GM21515 (cell line): ENCODE results near the gene SNHG17.
"Not testable (repeated sequence)": the region's sequence is repeated elsewhere in the genome, so short reads cannot be mapped to it uniquely, and the experiment has no call there.

Experiments
- ATAC-seq: cut with Tn5 transposase; IDR thresholded peaks from one replicate; pipeline ENCODE4 v1.9.1; 2021; ENCODE audit not compliant: unreplicated experiment

The SNHG17 gene

GRCh38 chr20:38447931-38448675 lies 13.0 kb upstream of the SNHG17 start:
- no peak for ATAC-seq

DNA sequence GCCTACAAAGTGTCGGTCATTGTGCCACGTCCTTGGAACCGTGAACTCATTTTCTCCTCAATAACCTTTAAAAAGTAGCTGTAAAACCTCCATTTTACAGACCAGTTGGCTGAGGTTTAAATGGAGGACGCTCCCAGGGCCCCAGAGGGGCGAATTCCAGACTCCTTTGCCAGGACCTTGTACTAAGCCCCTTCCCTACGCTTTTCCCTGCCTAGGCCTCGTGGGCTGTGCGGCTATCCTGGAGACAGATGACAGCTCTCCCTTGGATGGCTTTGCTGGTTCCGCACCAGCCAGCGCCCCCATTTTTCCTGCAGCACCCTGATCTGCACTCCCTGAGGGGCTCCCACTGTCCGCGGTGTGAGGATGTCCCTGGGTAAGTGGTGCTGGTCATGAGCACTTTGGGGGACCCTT lies 12.1 kb upstream of the SNHG17 start:
- no peak for ATAC-seq

- peak; percentile 84 for ATAC-seq
Measured at GRCh38 chr20:38446441-38447209, 11.5 kb upstream of the SNHG17 start.

GRCh38 chr20:38445901-38446425 lies 10.8 kb upstream of the SNHG17 start:
- ATAC-seq = no peak

DNA sequence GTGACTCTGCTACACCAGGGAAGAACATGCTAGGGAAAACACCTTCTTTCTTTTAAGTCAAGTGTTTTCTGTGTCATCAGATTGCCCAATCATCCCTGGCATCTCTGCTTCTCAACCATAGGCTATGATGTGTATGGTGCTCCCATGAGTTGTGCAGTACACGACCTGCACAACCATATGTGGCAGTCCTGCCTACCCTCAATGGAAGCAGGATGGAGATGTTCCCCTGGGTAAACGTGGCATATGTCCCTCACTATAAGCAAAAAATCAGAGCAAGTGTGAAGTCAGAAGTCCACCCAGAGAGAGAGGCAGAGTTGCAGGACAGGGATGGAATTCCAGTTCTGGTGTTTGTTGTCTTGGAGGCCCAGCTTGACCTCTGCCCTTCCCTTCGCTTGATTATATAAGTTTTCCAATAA lies 10.3 kb upstream of the SNHG17 start:
- ATAC-seq = no peak

GRCh38 chr20:38441916-38442315 lies 6.8 kb upstream of the SNHG17 start:
- ATAC-seq = no peak

- ATAC-seq = not testable (repeated sequence)
Measured at GRCh38 chr20:38441110-38441509, 6.0 kb upstream of the SNHG17 start.

- no peak for ATAC-seq
Measured at GRCh38 chr20:38437796-38438195, 2.7 kb upstream of the SNHG17 start.

DNA sequence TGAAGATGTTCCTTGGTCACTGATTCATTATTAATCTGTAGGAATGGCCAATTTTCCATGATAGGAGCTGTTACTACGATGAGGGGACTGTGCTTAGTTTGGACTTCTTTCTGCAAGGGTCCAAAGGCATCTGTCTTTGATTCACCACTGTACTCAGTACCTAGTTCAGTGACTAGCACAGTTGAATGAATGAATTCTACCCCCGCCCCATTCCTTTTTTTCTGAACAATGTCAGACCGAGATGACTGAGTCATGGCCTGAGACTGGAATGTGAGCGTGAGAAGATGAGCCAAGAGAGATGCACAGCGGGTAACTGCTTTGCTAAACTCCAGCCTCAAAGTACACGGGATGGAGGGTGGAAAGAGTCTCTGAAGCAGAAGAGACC lies 419 bp upstream of the SNHG17 start:
- ATAC-seq = no peak

DNA sequence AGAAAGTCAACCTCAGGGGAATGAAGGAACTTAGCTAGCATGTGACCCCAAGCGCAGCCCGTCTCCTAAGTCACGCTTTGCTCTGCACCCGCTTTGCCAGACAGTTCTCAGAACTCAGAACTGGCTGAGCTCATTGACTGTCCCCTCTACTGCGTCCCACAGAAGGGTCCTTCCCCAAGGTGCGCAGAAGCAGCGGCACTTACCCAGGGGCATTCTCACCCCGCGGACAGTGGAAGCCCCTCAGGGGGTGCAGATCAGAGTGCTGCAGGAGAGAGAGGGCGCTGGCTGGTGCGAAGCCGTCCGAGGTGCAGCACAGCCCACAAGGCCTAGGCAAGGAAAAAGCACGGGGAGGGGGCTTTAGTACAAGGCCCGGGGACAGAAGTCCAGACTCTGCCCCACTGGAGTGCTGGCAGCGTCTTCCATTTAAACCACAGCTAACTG lies 807 bp downstream of the SNHG17 start:
- no peak for ATAC-seq

DNA sequence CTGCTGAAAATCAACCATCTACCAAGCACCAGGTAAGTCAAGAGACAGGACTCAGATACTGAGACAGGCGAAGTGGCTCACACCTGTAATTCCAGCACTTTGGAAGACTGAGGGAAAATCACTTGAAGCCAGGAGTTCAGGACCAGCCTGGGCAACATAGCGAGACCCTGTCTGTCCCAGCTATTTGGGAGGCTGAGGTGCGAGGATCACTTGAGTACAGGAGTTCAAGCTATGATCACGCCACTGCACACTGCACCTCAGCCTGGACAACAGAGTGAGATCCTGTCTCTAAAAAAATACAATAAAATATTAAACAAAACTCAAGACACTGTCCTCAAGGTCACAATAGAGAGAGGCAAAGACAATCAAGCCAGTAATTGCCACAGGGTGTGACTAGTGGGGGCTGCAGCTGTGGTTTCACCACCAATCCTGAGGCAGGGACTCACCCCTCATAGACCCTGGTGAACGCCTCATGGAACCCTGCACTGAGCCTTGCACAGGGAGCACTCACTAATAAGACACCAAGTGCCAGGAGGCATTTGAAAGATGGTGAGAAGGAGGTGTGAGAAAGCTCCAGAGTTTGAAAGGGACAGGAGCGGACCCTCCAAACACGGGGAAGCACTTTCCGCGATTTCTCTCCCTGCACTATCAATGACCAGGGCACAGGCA lies 1.7 kb downstream of the SNHG17 start:
- no peak for ATAC-seq

DNA sequence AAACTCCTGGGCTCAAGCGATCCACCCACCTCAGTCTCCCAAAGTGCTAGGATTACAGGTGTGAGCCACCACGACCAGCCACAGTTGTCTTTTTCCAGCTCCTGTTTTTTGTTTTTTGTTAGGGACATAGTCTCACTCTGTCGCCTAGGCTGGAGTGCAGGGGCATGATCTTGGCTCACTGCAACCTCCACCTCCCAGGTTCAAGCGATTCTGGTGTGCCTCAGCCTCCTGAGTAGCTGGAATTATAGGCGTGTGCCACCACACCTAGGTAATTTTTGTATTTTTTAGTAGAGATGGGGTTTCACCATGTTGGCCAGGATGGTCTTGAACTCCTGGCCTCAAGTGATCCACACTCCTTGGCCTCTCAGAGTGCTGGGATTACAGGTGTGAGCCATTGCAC lies 2.3 kb downstream of the SNHG17 start:
- ATAC-seq = not testable (repeated sequence)

GRCh38 chr20:38432292-38432691 lies 2.8 kb downstream of the SNHG17 start:
- no peak for ATAC-seq

- ATAC-seq = no peak
Measured at GRCh38 chr20:38430679-38431325, 4.3 kb downstream of the SNHG17 start.

- no peak for ATAC-seq
Measured at GRCh38 chr20:38429301-38429700, 5.8 kb downstream of the SNHG17 start.

GRCh38 chr20:38428800-38429199 lies 6.3 kb downstream of the SNHG17 start:
- ATAC-seq = no peak

DNA sequence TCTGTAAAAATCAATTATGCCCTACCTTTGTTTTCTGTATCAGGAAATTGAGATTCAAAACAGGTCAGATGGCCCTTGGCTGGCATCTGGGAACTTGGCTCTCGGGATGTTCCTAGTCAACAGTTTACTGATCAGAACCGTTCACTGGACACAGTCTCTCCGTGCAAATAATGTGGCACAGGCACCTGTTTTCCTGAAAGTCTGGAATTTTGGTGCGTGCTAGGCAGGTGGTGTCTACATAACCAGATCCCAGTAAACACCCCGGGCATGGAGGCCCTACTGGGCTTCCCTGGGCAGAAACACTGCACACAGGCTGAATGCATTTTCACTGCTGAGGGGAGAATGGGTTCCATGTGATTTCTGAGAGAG lies 7.5 kb downstream of the SNHG17 start:
- no peak for ATAC-seq

DNA sequence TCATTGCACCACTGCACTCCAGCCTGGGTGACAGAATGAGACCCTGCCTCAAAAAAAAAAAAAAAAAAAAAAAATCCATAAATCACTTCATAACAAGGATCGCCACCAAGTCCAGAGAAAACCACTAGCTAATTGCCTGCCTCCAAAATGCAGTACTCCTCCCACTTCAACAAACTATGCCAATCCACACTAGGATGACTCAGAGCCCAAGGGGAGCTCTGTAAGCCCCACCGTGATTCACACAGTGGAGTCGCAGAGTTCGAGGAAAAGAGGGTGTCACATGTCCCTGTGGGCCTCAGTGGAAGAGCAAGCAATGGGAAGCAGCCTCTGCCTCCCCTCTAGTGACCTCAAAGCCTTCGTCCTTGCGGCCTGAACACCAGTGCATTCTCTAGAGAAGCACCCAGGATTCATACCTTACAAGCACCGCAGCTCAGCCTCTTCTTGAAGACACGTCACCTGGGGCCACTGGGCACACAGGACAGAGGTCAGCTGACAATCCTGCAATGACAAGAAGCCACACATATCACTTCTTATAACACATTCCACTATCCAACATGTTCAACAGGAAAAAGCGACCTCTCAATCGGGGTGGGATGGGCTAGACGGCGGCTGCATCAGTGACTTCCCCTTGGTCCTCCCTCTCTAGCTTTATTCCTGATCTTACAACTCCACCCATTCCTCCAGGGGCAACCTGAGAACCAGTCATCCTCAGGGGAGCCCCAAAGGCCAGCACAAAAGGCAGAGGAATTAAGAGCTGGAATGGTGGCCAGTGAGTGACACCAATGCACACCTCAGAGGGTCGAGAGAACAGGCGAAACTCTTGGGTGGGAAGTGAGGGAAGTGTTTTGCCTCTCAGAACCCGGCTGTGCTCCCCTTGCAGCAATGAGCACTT lies 8.9 kb downstream of the SNHG17 start:
- ATAC-seq = no peak

GRCh38 chr20:38424401-38424800 lies 10.7 kb downstream of the SNHG17 start:
- no peak for ATAC-seq

- no peak for ATAC-seq
Measured at GRCh38 chr20:38423541-38423940, 11.6 kb downstream of the SNHG17 start.
